ENCODE data around the gene WFS1.

DNA sequence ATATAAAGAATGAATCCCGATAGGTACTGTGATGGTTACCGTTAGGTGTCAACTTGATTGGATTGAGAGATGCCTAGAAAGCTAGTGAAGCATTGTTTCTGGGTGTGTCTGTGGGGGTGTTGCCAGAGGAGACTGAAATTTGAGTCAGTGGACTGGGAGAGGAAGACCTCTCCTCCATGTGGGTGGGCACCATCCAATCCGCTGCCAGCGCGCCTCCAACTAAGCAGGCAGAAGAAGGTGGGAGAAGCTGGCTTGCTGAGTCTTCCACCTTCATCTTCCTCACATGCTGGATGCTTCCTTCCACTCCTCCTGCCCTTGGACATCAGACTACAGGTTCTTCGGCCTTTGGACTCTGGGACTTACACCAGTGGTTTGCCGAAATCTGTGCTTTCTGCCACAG lies 40.1 kb downstream of the WFS1 start:
- TF ChIP-seq CTCF (IDR thresholded peaks at IDR 0.05) = no peak
- TF ChIP-seq POLR2A (IDR thresholded peaks at IDR 0.05) = no peak

Data from right lobe of liver (tissue), 4 donors.